Right ventricle myocardium superior (tissue), 1 donor: ENCODE results near the gene NEIL1. TPM values are rescaled to one million over a fixed set of nuclear protein-coding genes. Genes with fewer than 3 reads are reported as not detected.

Experiments used
- ATAC-seq: fragments of 200-7000 bp; cut with Tn5 transposase; one replicate; pipeline ENCODE4 v1.9.1; 2020; ENCODE audit warnings: mild to moderate bottlenecking; ENCODE audit not compliant: poor library complexity
- DNase-seq: peaks from one replicate; pipeline ENCODE4 v3.0.0-alpha.2; 2020
- intact Hi-C: fragments of 100-400 bp; cut with DNase I; formaldehyde crosslinking; loops from one replicate; pipeline ENCODE4 v1.11.2; 2022
- total RNA-seq: library from RNA; stranded (reverse); fragmentation: NEBNext Ultra II Directional; extraction: Animal tissue kit (Norgen Biotek cat#: 25700); gene quantifications from one replicate; pipeline ENCODE4 v1.2.1, GENCODE V29; 2021
- donor health status: DM: no; HTN: yes; CAD: no; lungs with severe emphysema.

Gene NEIL1
- total RNA-seq, 1 donor from 2014 or later = 9.7 TPM

GRCh38 chr15:75350601-75351361, 3.9 kb downstream of the NEIL1 start:
- ATAC-seq = no peak
- intact Hi-C loops = no loop called here
- no peak for DNase-seq

DNA sequence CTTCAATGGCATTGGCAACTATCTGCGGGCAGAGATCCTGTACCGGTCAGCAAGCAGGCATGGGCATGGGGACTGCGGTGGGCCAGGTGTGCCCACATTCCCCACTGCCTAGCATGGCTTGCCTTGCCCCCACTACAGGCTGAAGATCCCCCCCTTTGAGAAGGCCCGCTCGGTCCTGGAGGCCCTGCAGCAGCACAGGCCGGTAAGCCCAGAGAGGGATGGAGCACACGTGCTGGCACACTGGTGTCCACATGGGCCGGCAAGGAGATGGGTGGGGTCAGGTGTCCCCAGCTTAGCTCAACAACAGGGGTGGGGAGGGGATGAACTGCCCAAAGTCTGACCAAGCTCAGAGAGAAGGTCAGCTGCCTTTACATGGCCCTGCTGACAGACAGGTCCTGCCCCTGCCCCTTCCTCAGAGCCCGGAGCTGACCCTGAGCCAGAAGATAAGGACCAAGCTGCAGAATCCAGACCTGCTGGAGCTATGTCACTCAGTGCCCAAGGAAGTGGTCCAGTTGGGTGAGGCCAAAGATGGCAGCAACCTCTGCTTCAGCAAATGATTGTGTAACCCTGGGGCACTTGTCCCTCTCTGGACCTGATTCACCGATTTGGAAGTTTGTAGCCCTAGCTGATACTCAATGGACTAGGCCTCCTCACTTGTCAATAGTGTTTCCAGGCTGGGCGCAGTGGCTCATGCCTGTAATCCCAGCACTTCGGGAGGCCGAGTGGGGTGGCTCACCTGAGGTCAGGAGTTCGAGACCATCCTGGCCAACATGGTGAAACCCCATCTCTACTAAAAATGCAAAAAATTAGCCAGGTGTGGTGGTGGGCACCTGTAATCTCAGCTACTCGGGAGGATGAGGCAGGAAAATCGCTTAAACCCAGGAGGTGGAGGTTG, 5.6 kb downstream of the NEIL1 start:
- DNase-seq = peak; percentile 33
- intact Hi-C loops = no loop called here
- ATAC-seq = no peak

DNA sequence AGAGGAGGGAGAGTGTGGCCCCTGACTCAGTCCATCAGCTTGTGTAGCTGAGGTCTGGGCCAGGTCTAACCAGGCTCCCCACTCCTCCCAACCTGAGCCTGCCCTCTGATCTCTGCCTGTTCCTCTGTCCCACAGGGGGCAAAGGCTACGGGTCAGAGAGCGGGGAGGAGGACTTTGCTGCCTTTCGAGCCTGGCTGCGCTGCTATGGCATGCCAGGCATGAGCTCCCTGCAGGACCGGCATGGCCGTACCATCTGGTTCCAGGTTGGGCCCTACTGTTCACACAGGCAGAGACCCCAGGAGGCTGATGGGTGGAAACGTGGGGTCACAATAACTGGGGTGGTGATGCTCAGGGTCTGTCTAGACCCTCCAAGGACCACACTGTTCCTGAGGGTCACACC, 6.8 kb downstream of the NEIL1 start:
- DNase-seq = peak; percentile 26
- intact Hi-C loops = no loop called here
- ATAC-seq = no peak

DNA sequence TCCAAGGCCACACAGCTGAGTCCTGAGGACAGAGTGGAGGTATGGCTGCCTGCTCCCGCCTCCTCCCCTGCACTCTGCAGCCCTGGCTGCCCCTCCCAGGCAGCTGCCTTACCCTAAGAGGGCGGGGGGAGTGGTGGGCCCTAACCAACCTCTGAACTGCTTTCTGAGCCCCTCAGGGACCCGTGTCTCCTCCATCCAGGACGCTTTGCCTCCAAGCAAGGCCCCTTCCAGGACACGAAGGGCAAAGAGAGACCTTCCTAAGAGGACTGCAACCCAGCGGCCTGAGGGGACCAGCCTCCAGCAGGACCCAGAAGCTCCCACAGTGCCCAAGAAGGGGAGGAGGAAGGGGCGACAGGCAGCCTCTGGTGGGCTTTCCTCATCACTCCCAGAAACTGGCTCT, 7.6 kb downstream of the NEIL1 start:
- intact Hi-C loops = no loop called here
- DNase-seq (no peak), ATAC-seq (no peak)

GRCh38 chr15:75355369-75355768, 8.5 kb downstream of the NEIL1 start:
- intact Hi-C loops = no loop called here
- ATAC-seq = no peak
- DNase-seq = no peak

- intact Hi-C loops = no loop called here
- ATAC-seq (no peak), DNase-seq (no peak)
Observed at GRCh38 chr15:75356006-75356405, 9.2 kb downstream of the NEIL1 start.

DNA sequence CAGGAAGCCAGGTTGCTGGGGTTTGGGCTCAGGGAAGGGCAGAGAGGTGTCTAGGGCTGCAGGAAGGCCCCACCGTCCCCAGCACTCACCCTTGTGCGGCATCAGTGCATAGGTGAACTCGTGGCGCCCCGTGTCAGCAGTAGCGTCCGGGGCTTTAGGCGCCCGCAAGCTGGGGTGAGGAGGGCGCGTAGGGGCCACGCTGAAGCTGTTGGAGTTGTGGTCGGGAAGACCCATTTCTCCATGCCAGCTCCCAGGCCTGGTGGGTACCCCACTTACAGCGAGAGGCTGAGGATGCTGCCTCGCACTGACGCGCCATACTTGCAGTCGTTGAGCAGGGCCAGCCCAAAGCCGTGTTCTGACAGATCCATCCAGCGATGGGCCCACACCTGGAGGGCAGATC, 9.7 kb downstream of the NEIL1 start:
- ATAC-seq = no peak
- DNase-seq = no peak
- intact Hi-C loops = no loop called here

- DNase-seq = no peak
- no peak for ATAC-seq
- intact Hi-C loops = no loop called here
Observed at GRCh38 chr15:75357976-75358673, 11.3 kb downstream of the NEIL1 start.

GRCh38 chr15:75358771-75359536, 12.1 kb downstream of the NEIL1 start:
- ATAC-seq = no peak
- intact Hi-C loops = no loop called here
- no peak for DNase-seq

- no peak for ATAC-seq
- intact Hi-C loops = loop anchor here (10.0 kb wide), 1 partner anchor 325 kb away; no protein-coding TSS in a partner anchor
- no peak for DNase-seq
Observed at GRCh38 chr15:75359537-75360250, 12.9 kb downstream of the NEIL1 start.

GRCh38 chr15:75360391-75360790, 13.6 kb downstream of the NEIL1 start:
- intact Hi-C loops = loop anchor here (10.0 kb wide), 1 partner anchor 324 kb away; no protein-coding TSS in a partner anchor
- DNase-seq (no peak), ATAC-seq (no peak)

DNA sequence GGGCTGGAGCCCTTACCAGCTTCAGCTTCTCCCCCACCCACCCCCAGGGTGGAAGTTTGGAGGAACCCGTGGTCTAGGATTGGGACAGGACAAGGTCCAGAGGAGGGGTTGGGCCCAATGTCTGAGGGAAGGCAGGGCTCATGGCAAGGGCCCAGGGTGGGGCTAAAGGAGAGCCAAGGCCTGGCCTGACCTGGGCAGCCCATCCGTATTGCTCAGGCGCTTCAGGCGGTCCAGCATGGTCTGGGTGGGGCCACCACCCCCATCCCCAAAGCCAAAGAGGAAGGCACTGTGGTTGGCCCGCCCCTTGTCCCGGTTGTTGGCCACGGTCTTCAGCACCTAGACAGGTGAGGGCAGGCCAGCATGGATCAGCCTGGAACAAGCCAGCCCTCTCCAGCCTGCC, 14.0 kb downstream of the NEIL1 start:
- ATAC-seq (no peak), DNase-seq (no peak)
- intact Hi-C loops = loop anchor here (10.0 kb wide), 1 partner anchor 324 kb away; no protein-coding TSS in a partner anchor

- ATAC-seq (no peak), DNase-seq (no peak)
- intact Hi-C loops = loop anchor here (10.0 kb wide), 1 partner anchor 323 kb away; no protein-coding TSS in a partner anchor
Observed at GRCh38 chr15:75361361-75361988, 14.6 kb downstream of the NEIL1 start.

DNA sequence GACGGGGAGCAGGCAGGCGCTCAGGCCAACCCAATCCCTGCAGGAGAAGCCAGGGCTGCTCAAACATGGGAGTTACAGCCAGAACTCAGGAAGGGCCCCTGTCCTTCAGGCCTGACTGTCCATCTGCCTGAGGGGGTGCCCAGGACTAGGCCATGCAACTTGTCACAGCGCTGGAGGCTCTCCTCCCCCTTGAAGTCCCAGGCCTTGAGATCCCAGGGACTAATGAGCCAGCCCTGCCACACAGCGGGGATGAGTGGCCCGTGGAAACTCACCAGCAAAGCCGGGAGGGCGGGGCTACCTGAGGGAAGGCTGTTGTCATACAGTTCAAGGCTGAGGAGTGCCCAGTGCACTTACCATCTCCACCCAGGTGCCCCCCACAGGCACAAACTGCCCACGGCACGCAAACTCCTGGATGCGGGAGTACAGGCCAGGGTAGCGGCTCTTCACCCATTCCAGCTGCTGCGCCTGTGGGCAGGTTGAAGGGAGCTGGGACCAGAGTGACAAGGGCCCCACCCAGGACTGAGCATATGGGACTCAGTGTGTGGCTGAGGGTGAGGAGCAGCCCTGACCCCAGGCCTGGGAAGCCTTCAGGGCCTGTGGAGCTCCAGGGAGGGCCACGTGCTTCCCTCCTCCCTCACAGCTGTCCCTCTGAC, 15.3 kb downstream of the NEIL1 start:
- intact Hi-C loops = loop anchor here (10.0 kb wide), 1 partner anchor 323 kb away; no protein-coding TSS in a partner anchor
- ATAC-seq = no peak
- no peak for DNase-seq

DNA sequence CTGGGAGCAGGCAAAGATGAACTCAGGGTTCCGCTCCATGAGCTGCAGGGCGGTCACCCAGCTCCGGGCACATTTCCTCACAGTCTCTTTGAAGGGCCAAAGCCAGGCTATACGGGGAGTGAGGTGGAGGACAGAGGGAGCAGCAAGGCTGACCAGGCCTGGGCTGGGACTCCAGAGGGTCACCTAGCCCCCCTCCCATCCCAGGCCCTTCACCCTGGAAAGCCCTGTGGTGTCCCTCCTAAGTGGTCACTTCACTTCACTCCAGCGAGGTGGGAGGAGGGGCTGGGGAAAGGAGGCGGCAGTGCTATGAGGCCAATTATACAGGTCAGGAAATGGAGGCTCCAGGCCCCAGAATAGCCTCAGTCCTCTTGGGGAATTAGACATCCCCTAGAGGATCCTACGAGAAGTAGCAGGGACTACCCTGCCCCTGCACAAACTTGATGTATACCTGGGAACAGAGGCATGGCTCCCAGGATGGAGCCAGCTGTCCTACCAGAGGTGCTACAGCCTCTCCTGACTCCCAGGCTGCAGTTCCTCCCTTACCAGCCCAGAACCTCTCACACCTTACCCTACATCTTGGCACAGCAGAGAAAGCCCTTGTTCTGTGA, 15.9 kb downstream of the NEIL1 start:
- DNase-seq (no peak), ATAC-seq (no peak)
- intact Hi-C loops = loop anchor here (10.0 kb wide), 1 partner anchor 322 kb away; no protein-coding TSS in a partner anchor

DNA sequence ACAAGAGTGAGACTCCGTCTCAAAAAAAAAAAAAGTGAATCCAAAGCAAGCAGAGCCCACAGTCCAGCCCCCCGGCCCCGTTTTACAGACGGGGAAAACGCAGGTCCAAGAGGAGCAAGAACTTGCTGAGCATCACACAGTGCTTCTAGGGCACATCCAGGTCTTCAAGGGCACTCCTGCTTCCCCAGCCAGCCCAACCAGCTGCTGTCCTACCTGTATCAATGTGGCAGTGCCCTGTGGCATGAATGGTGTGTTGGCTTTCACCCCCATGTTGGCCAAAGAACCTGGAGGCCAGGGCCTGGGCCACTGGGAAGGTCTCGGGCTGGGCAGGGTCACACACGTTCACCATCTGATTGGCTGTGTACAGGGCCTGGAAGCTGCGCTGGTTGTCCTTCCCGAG, 16.9 kb downstream of the NEIL1 start:
- no peak for ATAC-seq
- intact Hi-C loops = loop anchor here (10.0 kb wide), 1 partner anchor 321 kb away; no protein-coding TSS in a partner anchor

More for the DNA sequence above, 16.9 kb downstream of the NEIL1 start:
- no peak for DNase-seq
